Neuron (in vitro differentiated cells): ENCODE data around the gene CDC42BPA.
"Not testable (repeated sequence)": the region's sequence is repeated elsewhere in the genome, so short reads cannot be mapped to it uniquely, and the experiment has no call there.

ENCODE experiments used
- H2AFZ ChIP-seq: one replicate; pipeline ENCODE4 v1.6.1; 2013; ENCODE audit warnings: low read depth, mild to moderate bottlenecking, inconsistent platforms, low read length, moderate library complexity
- H3K27me3 ChIP-seq: one replicate; pipeline ENCODE4 v1.6.1; 2013; ENCODE audit warnings: low read length; ENCODE audit not compliant: insufficient read depth
- H3K36me3 ChIP-seq: one replicate; pipeline ENCODE4 v1.6.1; 2013; ENCODE audit warnings: low read length; ENCODE audit not compliant: insufficient read depth
- H3K4me1 ChIP-seq: one replicate; pipeline ENCODE4 v1.6.1; 2013; ENCODE audit warnings: low read length; ENCODE audit not compliant: insufficient read depth
- H3K4me3 ChIP-seq: 2 replicates; pipeline ENCODE4 v1.5.1; 2013; ENCODE audit warnings: mild to moderate bottlenecking, low read length, moderate library complexity
- H3K9me3 ChIP-seq: one replicate; pipeline ENCODE4 v1.6.1; 2013; ENCODE audit warnings: low read length

Gene CDC42BPA

DNA sequence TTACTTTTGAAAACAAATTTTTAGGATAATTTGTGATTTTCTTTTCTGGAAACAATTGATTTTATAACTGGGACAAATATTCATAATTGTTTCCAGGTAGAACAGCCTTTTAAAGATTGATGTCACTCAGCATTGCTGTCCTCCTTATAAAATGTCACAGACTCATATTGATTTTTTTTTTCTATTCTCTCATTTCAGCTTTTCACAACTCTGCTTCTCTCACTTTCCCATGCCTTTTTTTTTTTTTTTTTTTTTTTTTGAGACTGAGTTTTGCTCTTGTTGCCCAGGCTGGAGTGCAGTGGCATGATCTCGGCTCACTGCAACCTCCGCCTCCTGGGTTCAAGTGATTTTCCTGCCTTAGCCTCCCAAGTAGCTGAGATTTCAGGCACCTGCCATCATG is 33.9 kb upstream of the CDC42BPA start:
- not testable (repeated sequence) for H3K9me3 ChIP-seq, H3K36me3 ChIP-seq, H3K27me3 ChIP-seq, H3K4me1 ChIP-seq, H2AFZ ChIP-seq, H3K4me3 ChIP-seq

GRCh38 chr1:227351443-227351842 is 33.2 kb upstream of the CDC42BPA start:
- Histone ChIP-seq H3K27me3 (no peaks in the 10 kb centered on the region), H3K4me3 (no peak overlapping the region), H3K9me3 (no peaks in the 10 kb centered on the region), H3K4me1 (no peaks in the 10 kb centered on the region), H2AFZ (no peak overlapping the region), H3K36me3 (no peaks in the 10 kb centered on the region)

DNA sequence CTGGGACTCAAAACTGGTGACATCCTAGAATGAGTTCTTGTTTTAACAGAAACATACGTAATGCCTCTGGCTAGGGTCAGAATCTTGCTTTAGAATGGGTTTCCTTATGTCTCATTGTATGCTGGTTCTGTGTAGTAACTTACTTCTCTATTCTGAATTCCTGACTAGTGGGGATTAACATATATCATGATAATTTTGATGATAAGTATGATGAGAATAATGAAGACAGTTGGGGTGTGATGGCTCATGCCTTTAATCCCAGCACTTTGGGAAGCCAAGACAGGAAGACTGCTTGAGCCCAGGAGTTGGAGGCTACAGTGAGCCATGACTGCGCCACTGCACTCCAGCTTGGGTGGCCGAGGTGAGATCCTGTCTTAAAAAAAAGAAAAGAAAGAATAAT is 31.7 kb upstream of the CDC42BPA start:
- no peak overlapping the region for H3K4me3 ChIP-seq
- H3K27me3 ChIP-seq: no peaks in the 10 kb centered on the region
- no peak overlapping the region for H2AFZ ChIP-seq
- H3K36me3 ChIP-seq: no peaks in the 10 kb centered on the region
- H3K9me3 ChIP-seq: no peaks in the 10 kb centered on the region
- H3K4me1 ChIP-seq: no peaks in the 10 kb centered on the region

DNA sequence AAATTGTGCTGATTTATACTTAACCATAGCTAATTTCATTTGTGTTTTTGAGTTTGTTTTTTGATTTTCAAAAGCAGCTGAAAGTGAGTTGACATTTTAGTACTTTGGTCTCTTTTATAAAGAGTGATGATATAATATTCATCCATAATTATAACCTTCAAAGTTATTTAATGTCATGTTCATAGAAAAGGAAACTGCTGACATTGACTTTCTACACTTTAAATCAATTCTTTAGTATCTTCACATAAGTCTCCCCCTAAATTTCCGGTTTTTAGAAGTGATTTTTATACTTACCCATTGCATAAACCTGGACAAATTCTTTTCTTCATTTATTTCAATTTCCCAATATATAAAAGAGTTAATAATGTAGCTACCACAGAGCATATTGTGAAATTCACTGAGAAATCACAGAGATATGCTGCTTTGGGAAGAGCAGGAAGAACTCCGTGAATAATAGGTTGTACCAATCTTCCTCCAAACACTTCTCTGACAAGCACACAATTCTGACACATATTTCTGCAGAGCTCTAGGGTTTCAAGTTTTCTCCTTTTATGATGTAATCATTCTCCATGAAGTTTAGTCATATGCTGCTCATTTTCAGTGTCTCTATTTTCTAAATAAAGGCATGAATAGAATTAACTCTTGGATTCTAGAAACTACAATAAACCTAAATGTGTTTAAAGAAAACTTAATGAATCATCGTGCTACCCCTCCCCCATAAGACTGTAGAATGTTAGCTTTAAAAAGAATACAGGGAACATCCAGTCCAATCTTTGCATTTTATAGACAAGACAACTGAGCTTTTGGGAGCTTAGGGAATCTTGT is 25.6 kb upstream of the CDC42BPA start:
- Histone ChIP-seq H3K9me3 (no peaks in the 10 kb centered on the region), H3K36me3 (no peaks in the 10 kb centered on the region), H3K27me3 (no peaks in the 10 kb centered on the region), H3K4me1 (peaks cover 6% of the 10 kb centered on the region), H3K4me3 (no peak overlapping the region), H2AFZ (no peak overlapping the region)

- H3K4me1 ChIP-seq: peaks cover 6% of the 10 kb centered on the region
- no peaks in the 10 kb centered on the region for H3K9me3 ChIP-seq
- no peaks in the 10 kb centered on the region for H3K36me3 ChIP-seq
- no peaks in the 10 kb centered on the region for H3K27me3 ChIP-seq
- no peak overlapping the region for H2AFZ ChIP-seq
- H3K4me3 ChIP-seq: no peak overlapping the region
Observed at GRCh38 chr1:227343206-227343605, 24.9 kb upstream of the CDC42BPA start.

GRCh38 chr1:227342075-227342829 is 24.0 kb upstream of the CDC42BPA start:
- Histone ChIP-seq H3K9me3 (no peaks in the 10 kb centered on the region), H3K36me3 (no peaks in the 10 kb centered on the region), H2AFZ (no peak overlapping the region), H3K4me1 (peaks cover 6% of the 10 kb centered on the region), H3K27me3 (no peaks in the 10 kb centered on the region), H3K4me3 (no peak overlapping the region)

- H2AFZ ChIP-seq, H3K9me3 ChIP-seq, H3K36me3 ChIP-seq, H3K4me3 ChIP-seq, H3K4me1 ChIP-seq, H3K27me3 ChIP-seq: not testable (repeated sequence)
Observed at GRCh38 chr1:227336136-227336535, 17.8 kb upstream of the CDC42BPA start.

GRCh38 chr1:227335242-227336020 is 17.1 kb upstream of the CDC42BPA start:
- no peaks in the 10 kb centered on the region for H3K27me3 ChIP-seq
- no peaks in the 10 kb centered on the region for H3K36me3 ChIP-seq
- H2AFZ ChIP-seq: no peak overlapping the region
- no peak overlapping the region for H3K4me3 ChIP-seq
- peaks cover 6% of the 10 kb centered on the region for H3K4me1 ChIP-seq
- H3K9me3 ChIP-seq: no peaks in the 10 kb centered on the region

GRCh38 chr1:227333423-227333822 is 15.1 kb upstream of the CDC42BPA start:
- Histone ChIP-seq H2AFZ (no peak overlapping the region), H3K27me3 (no peaks in the 10 kb centered on the region), H3K9me3 (no peaks in the 10 kb centered on the region), H3K4me3 (no peak overlapping the region), H3K4me1 (peaks cover 10% of the 10 kb centered on the region), H3K36me3 (no peaks in the 10 kb centered on the region)

GRCh38 chr1:227330279-227331076 is 12.2 kb upstream of the CDC42BPA start:
- Histone ChIP-seq H3K9me3 (no peaks in the 10 kb centered on the region), H2AFZ (no peak overlapping the region), H3K27me3 (no peaks in the 10 kb centered on the region), H3K36me3 (no peaks in the 10 kb centered on the region), H3K4me3 (no peak overlapping the region), H3K4me1 (peaks cover 10% of the 10 kb centered on the region)

GRCh38 chr1:227328405-227329019 is 10.2 kb upstream of the CDC42BPA start:
- Histone ChIP-seq H2AFZ (no peak overlapping the region), H3K27me3 (no peaks in the 10 kb centered on the region), H3K36me3 (no peaks in the 10 kb centered on the region), H3K4me3 (no peak overlapping the region), H3K4me1 (peaks cover 10% of the 10 kb centered on the region), H3K9me3 (no peaks in the 10 kb centered on the region)

DNA sequence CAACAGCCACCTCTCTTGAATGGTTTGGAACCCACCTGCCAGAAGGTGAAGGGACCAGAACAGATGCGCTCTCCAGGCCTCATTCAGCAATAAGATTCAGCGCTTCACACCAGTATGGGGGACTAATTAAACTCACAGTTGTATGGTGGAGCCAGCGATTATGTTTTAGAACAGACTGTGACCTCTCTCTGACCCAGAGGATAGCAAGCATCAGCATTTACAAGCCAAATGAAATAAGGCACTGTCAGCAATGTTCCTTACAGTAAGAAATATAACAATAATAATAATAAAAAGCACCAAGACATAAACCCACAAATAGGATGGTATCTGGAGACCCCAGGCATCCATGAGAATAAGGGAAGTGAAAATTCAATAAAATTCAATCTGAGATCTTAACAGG is 6.9 kb upstream of the CDC42BPA start:
- Histone ChIP-seq H3K9me3 (no peaks in the 10 kb centered on the region), H3K4me3 (no peak overlapping the region), H3K4me1 (peaks cover 5% of the 10 kb centered on the region), H2AFZ (no peak overlapping the region), H3K36me3 (no peaks in the 10 kb centered on the region), H3K27me3 (no peaks in the 10 kb centered on the region)
